RPMI7951 (cell line): Measurements from ENCODE around the gene EPM2A. TPM values are rescaled to one million over a fixed set of nuclear protein-coding genes. Genes with fewer than 3 reads are reported as not detected.
"Not testable (repeated sequence)": the region's sequence is repeated elsewhere in the genome, so short reads cannot be mapped to it uniquely, and the experiment has no call there.

Experiments used
- DNase-seq: peaks from one replicate; pipeline ENCODE4 v3.0.0-alpha.2; 2012; ENCODE audit warnings: low read depth
- total RNA-seq: library from RNA; depleted of rRNA; stranded (reverse); fragments of >200 nt; shearing (Covaris generic); gene quantifications from 2 replicates; pipeline ENCODE4 v1.2.3, GENCODE V29; 2014

The EPM2A gene
- total RNA-seq, 1 experiment from 2014 or later: 7.1 TPM

DNA sequence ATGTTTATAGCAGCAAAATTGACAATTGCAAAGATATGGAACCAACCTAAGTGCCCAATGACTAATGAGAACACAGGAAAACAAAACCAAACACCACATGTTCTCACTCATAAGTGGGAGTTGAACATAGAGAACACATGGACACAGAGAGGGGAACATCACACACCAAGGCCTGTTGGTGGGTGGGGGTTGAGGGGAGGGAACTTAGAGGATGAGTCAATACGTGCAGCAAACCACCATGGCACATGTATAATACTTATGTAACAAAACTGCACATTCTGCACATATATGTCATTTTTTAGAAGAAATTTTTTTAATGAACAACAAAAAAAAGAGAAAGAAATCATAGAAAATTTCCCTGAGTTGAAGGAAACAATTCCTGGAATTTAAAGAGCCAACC, 3.9 kb downstream of the EPM2A start:
- DNase-seq: peak; percentile 32

- no peak for DNase-seq
These were observed 5.4 kb downstream of the EPM2A start for GRCh38 chr6:145729887-145730286.

GRCh38 chr6:145728444-145729385, 6.6 kb downstream of the EPM2A start:
- no peak for DNase-seq

DNA sequence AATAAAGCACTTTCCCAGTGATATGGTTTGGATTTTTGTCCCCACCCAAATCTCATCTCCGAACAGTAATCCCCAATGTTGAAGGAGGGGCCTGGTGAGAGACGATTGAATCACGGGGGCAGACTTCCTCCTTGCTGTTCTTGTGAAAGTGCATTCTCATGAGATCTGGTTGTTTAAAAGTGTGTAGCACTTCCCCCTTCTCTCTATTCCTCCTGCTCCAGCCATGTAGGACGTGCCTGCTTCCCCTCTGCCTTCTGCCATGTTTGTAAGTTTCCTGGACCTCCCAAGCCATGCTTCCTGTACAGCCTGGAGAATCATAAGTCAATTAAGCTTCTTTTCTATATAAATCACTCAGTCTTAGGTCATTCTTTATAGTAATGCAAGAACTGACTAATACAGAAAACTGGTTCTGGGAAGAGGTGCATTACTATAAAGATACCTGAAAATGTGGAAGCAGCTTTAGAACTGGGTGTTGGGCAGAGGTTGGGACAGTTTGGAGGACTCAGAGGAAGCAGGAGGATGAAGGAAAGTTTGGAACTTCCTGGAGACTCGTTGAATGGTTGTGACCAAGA, 7.4 kb downstream of the EPM2A start:
- no peak for DNase-seq

DNA sequence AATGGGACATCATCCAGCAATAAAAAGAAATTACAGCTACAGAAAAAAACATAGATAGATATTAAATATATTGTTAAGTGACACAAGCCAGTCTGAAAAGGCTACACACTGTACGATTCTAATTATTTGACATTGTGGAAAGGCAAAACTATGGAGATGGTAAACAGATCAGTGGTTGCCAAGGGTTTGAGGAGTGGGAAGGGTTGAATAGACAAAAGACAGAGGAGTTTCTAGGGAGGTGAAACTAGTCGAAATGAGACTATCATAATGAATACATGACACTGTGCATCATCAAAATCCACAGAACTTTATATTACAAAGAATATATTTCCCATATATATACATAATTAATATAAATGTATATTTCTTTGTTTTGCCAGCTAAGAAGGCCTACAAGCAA, 9.8 kb downstream of the EPM2A start:
- DNase-seq: no peak

- no peak for DNase-seq
These were observed 11.7 kb downstream of the EPM2A start for GRCh38 chr6:145723646-145724045.

DNA sequence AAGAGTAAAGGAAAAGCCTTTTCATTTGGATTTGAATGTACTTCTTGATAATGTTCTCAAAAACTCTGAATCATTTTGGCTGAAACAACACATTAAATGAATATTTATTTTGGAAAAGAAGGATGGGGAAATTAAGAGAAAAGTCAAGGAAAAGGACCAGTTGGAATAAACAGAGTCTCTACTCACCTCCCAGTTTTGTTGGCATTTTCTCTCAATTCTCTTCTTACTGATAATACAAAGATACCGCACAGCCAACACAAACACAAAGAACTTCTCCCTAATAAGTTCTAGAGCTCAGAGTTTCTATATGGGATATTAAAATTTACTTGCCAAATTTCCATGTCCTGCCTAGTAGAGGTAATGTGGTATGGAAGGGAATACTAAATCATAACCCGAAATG, 13.1 kb downstream of the EPM2A start:
- no peak for DNase-seq

DNA sequence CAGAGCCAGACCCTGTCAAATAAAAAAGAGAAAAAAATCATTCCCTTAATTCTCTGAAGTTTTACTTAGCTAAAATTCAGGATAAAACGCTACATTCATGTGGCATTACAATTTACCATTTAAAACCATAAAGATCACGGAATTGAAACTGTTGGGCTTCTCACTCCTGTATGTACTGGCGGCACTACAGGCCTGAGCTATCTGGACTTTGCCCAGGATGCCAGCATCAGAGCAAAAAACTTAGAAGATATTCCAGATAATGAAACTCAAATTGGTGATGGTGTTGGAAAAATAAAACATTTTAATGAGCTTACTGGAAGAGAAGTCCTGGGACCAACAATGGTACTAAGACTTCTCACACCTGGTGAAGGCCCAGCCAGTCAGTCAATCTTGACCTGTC, 14.2 kb downstream of the EPM2A start:
- no peak for DNase-seq

DNA sequence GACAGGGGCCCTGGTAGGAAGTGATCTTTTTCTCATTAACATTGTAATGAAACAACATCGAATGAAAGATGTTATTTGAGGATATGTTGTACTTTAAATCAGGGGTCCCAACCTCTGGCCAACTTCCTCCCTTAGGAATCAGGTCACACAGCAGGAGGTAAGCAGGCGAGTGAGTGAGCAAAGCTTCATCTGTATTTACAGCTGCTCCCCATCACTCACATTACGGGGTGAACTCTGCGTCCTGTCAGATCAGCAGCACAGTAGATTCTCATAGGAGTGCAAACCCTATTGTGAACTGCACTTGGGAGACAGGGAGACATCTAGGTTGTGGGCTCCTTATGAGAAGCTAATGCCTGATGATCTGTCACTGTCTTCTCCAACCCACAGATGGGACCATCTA, 19.9 kb downstream of the EPM2A start:
- no peak for DNase-seq

DNA sequence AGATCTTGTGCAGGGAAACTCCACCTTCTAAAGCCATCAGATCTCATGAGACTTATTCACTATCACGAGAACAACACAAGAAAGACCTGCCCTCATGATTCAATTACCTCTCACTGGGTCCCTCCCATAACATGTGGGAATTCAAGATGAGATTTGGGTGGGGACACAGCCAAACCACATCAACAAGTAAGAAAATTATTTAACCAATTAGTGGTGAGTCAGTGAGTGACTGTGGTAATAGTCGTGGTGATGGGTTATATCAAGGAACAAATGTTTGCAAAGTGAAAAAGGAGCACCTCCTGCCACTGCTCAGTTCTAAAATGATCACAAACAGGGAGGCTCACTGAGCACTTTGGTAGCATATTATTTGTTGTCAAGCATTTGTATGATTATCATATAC, 20.6 kb downstream of the EPM2A start:
- peak; percentile 16 for DNase-seq

DNA sequence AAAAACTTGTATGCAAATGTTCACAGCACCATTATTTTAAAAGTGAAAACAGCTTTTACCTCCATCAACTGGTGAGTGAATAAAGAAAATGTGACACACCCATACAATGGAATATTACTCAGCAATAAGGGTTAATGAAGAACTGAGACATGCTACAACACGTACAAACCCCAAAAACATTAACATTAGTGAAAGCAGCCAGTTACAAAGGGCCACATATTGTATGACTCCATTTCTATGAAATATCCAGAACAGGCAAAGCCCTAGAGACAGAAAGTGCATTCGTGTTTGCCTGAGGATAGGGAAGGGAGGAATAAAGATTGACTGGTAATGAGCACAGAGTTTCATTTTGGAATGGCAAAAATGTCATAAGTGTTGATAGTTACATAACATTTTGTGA, 21.5 kb downstream of the EPM2A start:
- DNase-seq: no peak

DNA sequence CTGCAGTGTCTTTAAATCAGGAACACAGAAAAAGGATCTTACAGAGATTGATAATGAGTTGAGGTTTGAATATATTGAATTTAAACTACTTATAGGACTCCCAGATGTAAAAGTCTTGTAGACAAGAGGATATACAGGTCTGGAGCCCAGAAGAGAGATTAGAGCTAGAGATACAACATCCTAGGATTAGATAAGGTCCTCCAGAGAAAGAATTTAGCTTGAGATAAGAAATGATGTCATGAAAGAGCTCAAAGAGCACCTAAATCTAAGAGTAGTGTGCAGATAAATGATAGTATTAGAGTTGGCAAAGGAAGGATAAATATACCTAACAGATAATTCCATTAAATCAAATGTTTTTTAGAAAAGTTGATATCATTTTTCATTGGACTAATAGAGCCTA, 23.9 kb downstream of the EPM2A start:
- DNase-seq: no peak

GRCh38 chr6:145707397-145707796, 27.9 kb downstream of the EPM2A start:
- DNase-seq: no peak

- peak; percentile 50 for DNase-seq
These were observed 29.8 kb downstream of the EPM2A start for GRCh38 chr6:145705561-145705960.

- DNase-seq: peak; percentile 15
These were observed 31.1 kb downstream of the EPM2A start for GRCh38 chr6:145704143-145704781.

GRCh38 chr6:145699462-145699861, 35.9 kb downstream of the EPM2A start:
- peak; percentile 70 for DNase-seq

DNA sequence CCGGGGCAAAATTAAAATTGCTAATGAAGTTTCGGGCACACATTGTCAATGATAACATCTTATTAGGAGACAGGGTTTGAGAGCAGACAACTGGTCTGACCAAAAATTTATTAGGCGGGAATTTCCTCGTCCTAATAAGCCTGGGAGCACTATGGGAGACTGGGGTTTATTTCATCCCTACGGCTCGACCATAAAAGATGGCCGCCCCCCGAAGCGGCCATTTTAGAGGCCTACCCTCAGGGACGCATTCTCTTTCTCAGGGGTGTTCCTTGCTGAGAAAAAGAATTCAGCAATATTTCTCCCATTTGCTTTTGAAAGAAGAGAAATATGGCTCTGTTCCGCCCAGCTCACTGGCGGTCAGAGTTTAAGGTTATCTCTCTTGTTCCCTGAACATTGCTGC, 37.9 kb downstream of the EPM2A start:
- not testable (repeated sequence) for DNase-seq

DNA sequence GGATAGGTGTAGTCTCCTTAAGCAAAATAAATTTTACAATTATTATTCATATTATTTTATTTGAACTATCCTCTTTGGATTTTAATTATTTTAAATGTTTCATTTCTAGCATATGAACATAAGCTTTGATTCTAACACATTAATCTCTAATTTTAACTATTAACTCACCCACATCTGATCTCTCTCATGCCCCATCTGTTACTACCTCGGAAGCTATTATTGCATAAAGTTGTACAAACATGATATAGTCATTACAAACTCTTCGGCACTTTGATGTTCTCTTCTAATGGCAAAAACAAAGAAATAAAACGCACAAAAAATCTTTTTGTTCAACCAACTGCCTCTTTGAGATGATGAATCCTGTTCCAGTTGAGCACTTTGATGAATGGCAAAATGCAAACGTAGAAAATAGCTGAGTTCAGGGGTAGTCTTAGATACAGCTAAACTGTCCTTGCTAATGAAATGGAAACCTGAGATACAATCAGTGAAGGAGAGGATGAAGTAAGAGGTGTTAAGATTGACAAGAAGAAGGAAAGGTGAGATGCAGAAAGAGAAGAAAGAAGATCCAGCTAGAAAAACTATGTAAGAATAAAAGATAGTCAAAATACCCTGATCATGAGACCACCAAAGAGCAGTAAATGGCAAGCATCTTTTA, 41.1 kb downstream of the EPM2A start:
- no peak for DNase-seq

DNA sequence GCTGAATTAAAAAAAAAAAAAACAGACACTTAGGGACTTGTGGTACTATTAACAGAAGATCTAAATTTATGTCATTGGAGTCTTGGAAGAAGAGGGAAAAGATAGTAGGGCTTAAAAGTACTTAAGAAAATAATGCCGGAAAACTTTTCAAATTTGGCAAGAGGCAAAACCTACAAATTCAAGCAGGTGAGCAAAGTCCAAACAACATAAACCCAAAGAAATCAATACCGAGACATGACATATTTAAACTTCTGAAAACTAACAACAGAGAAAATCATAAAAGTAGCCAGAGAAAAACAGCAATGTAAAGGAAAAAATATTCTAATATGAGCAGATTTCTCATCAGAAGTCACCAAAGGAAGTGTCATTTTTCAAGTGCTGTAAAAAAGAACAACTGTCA, 44.4 kb downstream of the EPM2A start:
- no peak for DNase-seq

DNA sequence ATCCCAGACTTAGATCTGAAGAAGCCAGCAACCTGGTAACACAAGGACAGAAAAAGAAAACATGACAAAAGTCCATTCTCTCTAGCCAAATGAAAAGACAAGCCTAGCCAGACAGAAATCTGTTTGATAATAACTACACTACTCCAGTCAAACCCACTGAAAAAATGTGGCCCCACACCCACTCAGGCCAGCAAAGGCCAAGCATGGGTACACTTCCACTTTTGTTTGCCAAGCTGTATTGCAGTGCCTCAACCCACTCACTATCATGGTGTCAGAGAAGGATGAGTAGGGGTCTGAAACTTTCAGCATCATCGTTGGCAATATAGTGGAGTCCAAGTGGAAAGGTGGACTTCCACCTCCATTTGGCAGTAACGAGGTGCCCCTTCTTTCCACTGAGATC, 45.8 kb downstream of the EPM2A start:
- DNase-seq: no peak

DNA sequence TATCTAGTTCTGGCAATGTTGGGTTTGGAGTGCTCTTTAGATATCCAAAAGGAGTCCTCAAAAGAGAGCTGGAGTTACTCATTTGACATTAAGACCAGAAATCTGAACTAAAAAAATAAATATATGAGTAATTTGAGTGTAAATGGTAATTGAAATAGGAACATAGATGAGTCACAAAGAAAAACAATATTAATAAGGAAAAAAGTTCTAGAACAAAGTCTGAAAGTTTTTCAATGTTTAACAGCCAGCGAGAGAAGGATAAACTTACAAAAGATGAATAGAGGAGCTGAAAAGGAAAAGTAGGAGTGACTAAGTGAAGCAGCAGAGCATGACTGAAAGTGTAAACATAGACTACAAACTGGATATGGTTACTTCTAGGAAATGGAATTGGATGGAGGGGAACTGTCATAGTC, 46.8 kb downstream of the EPM2A start:
- no peak for DNase-seq

GRCh38 chr6:145685932-145686331, 49.4 kb downstream of the EPM2A start:
- no peak for DNase-seq
